SW480 (cell line): ENCODE measurements around the gene ALOX5.

Source experiments
- DNase-seq: peaks from one replicate; pipeline ENCODE4 v3.0.0-alpha.2; 2016; ENCODE audit warnings: low spot score

The ALOX5 gene

GRCh38 chr10:45424668-45425404 lies 50.8 kb downstream of the ALOX5 start:
- DNase-seq = no peak

GRCh38 chr10:45425621-45426563 lies 51.9 kb downstream of the ALOX5 start:
- peak; percentile 58 for DNase-seq

DNA sequence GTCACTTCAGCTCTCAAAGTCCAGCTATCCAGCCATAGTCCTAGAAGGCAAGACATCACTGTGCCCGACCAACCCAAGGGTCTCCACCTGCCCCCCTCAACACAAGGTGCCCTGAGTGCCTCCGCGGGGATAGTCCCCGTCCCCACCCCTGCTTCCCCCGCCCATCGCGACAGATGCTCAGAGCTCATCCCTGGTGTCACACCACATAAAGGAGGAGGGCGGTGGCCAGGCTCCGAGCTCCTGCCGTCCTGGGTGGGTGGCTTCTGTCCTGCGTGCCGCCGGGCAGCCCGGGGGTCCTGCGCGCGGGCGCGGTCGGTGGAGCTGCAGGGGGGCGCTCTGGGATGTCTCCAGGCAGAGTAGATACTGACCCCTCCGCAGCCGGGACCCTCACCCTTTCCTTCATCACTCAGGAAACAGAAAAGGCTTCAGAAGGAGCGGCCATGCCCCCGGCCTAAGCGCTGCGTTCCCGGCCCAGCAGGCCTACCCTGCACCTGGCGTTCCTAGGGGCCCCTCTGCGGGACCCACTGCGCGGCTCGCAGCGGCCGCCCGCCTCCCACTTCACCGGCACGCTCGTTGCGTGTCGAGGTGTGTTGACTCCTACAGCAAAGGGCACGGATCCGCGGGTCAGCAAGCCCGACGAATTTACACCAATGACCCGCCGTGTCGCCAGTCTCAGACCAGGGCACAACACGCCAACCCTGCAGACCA lies 53.4 kb downstream of the ALOX5 start:
- no peak for DNase-seq

- DNase-seq = no peak
These were observed 54.0 kb downstream of the ALOX5 start for GRCh38 chr10:45427970-45428366.

- no peak for DNase-seq
These were observed 54.8 kb downstream of the ALOX5 start for GRCh38 chr10:45428611-45429510.

- DNase-seq = no peak
These were observed 55.8 kb downstream of the ALOX5 start for GRCh38 chr10:45429790-45430189.

DNA sequence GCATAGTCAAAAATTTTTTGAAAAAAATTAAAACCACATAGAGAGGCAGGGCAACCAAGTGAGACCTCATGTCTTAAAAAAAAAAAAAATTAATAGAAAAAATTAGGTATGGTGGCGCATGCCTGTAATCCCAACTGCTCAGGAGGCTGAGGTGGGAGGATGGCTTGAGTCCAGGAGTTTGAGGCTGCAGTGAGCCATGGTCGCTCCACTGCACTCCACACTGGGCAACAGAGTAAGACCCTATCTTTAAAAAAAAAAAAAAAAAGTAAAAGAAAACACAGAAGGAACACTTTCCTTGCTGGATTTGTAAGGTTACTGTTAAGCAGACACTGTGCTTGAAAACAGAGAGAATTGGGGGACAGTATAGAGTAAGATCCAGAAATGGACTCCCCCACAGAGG lies 58.1 kb downstream of the ALOX5 start:
- DNase-seq = no peak

- no peak for DNase-seq
These were observed 58.9 kb downstream of the ALOX5 start for GRCh38 chr10:45432700-45433472.

GRCh38 chr10:45433716-45434469 lies 59.9 kb downstream of the ALOX5 start:
- DNase-seq = no peak

GRCh38 chr10:45437587-45438465 lies 63.8 kb downstream of the ALOX5 start:
- DNase-seq = no peak

DNA sequence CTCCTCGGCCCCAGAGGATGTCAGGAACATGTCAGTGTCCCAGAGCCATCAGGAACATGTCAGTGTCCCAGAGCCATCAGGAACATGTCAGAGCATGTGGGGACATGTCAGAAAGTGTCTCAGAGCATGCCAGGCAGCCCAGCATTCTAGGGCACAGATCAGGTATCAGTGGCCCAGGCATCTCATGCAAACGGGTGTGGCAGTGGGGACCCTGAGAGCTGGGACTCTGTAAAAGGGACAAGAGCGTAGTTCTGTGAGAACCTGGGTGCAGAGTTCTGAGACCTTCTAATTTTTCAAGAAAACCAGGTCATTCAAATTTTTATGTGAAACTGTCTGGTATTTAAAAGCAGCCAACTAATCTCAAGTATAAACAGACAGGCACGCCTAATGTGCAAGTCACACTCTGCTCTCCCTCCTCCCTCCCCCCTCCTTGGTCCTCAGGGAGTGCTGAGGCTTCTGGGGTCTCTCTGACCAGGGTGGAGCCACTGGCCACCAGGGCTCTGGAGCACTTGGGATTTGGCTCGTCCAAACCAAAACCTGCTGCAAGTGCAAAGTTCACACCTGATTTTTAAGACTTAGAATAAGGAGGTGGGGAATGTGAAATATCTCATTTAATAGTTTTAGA lies 64.6 kb downstream of the ALOX5 start:
- no peak for DNase-seq

DNA sequence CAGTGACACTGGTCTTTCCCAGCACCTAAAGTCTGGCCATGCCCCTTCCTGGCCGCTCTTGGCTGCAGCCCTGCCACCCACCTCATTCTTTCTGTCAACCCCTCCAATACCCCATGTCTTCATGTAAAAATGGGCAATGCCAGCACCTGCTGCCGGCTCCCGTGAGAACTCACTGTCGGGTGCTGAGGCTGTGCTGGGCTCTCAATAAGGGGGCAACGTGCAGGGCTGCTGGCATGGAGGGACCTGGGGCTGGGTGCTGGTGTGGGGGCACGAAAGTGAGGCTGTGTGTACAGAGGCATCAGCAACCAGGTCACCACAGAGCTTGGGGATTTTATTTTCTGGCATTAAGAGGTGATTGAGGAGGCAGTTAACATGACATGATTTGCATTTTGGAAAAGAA lies 65.3 kb downstream of the ALOX5 start:
- DNase-seq = no peak

DNA sequence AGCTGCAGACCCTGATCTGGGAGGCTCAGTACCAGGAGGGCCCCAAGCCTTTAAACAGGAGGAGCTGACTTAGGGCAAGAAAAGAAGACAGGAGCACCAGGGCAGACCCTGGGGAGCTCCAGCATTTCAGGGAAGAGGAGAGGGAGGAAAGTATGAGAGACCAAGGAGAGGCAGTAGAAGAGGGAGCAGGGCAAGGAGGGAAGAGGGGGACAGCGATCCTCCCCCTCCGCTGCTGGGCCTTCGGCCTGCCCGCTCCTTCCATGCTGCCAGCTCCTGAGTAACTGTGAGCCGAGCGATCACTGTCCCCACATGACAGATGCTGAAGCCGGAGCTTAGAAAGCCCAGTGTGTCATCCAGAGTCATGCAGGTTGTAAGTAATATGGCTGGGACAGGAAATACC lies 65.9 kb downstream of the ALOX5 start:
- no peak for DNase-seq

DNA sequence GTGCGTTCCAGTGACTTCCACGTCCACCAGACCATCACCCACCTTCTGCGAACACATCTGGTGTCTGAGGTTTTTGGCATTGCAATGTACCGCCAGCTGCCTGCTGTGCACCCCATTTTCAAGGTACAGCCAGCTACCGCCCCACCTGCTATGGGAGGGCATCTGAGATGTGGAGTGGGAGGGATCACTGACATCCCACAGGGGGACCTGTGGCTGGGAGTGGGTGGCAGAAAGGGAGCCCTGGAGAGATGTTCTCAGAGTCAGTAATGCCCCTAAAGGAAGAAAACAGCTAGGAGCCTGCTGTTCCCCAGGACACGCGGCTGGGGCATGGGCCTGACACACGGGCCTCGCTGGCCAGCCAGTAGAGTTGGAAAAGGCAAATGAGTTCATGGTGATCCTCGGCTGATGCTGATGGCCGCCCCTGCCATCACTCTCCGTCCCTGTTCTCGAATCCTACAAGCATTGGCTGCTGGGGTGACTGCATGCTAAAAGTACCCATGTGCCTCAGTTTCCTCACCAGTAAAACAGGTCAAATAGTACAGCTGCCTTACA lies 66.6 kb downstream of the ALOX5 start:
- DNase-seq = no peak

DNA sequence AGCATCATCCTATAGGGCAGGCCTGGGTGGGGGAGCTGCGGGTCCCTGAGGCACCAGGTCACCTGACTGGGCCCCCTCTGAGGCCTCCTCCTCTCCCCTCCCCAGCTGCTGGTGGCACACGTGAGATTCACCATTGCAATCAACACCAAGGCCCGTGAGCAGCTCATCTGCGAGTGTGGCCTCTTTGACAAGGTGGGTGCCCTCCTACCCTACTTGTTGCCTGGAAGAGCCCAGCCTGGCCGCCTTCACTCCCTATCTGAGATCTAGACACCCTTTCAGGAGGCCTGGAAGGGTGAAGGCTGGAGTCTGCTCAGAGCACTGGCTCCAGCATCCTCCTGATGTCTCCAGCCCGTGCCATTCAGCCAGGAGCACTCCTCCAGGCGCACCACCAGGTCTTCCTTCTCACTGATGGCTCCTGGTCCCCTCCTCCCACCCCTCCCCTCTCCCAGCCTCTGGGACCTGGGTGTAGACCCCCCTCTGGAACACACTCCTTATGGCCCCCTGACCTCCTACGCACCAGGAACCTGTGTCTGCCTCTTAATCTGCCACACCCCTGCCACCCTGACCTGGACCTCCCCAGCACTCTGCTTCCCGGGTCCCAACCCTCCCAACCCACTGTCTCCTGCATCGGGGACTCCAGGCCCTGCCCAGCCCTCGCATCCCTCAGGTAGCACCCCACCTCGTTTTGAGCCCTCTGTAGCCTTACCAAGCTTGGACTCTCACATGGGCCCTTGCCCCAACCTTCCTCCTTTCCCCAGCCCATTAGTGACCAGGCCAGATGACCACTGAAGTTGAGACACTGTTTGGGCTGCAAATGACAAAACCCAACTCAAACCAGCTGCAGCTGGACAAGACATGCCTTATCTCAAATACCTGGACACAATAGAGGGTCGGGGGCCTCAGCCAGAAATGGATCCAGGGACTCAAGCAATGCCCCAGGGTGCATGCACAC lies 67.5 kb downstream of the ALOX5 start:
- no peak for DNase-seq

GRCh38 chr10:45442251-45442650 lies 68.2 kb downstream of the ALOX5 start:
- DNase-seq = no peak

DNA sequence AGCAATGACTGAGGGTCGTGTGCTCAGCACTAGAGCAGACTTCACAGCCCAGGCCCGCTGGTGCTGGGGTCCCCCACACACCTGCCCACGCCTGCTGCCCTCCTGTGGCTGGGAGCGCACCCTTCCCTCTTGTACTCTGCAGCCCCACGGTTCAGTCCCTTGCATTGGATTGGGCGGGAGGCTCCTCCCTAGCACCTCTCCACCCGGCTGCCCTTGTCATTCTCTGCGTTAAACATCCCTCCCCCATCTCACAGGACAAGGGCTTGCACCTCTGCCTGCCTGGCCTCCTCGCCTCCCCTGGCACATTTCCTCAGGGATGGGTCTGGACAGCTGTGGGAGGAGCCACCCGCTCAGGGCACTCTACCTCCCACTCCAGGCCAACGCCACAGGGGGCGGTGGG lies 68.6 kb downstream of the ALOX5 start:
- no peak for DNase-seq
